HepG2 (cell line): ENCODE results near the gene POU6F1. TPM values are rescaled to one million over a fixed set of nuclear protein-coding genes. Genes with fewer than 3 reads are reported as not detected.

Source experiments
- CC2D1A ChIP-seq: sonication (generic); formaldehyde crosslinking; IDR thresholded peaks from 2 replicates; pipeline ENCODE4 v1.8.1; 2023; ENCODE audit warnings: mild to moderate bottlenecking, missing genetic modification reagents
- EED ChIP-seq: sonication (generic); formaldehyde crosslinking; IDR thresholded peaks from 2 replicates; pipeline ENCODE4 v1.5.0; 2020; ENCODE audit warnings: mild to moderate bottlenecking, missing genetic modification reagents
- MLX ChIP-seq: IDR thresholded peaks from 2 replicates; pipeline ENCODE4 v1.6.1; 2016
- NONO ChIP-seq, 2 experiments: fragments of 450-650 bp in 1 of 2; sonication (generic) in 1 of 2; formaldehyde crosslinking in 1 of 2; IDR thresholded peaks in 1 of 2; conservative IDR thresholded peaks in 1 of 2; 2 replicates each; pipeline versions ENCODE4 v1.6.1 to v1.8.0; 2017 to 2022; ENCODE audit warnings: mild to moderate bottlenecking in 1 of 2, missing genetic modification reagents in 1 of 2, moderate library complexity in 1 of 2
- PLRG1 ChIP-seq: fragments of 450-650 bp; conservative IDR thresholded peaks from 2 replicates; pipeline ENCODE4 v1.6.1; 2016
- POGZ ChIP-seq: sonication (generic); formaldehyde crosslinking; IDR thresholded peaks from 2 replicates; pipeline ENCODE4 v1.4.0; 2020; ENCODE audit warnings: mild to moderate bottlenecking, missing genetic modification reagents
- PRPF4 ChIP-seq: fragments of 200-400 bp; formaldehyde crosslinking; IDR thresholded peaks from 2 replicates; pipeline ENCODE4 v1.6.1; 2016; ENCODE audit warnings: low read length, low read depth; ENCODE audit not compliant: poor library complexity, severe bottlenecking
- ZFP36L2 ChIP-seq: sonication (generic); formaldehyde crosslinking; IDR thresholded peaks from 2 replicates; pipeline ENCODE4 v1.4.0; 2020; ENCODE audit warnings: missing genetic modification reagents
- ZNF407 ChIP-seq: sonication (generic); formaldehyde crosslinking; IDR thresholded peaks from one replicate; pipeline ENCODE4 v1.5.1; 2020; ENCODE audit warnings: mild to moderate bottlenecking, missing genetic modification reagents; ENCODE audit errors: not compliant biosample characterization
- ZNF557 ChIP-seq: sonication (generic); formaldehyde crosslinking; IDR thresholded peaks from 2 replicates; pipeline ENCODE4 v1.4.0; 2020; ENCODE audit warnings: missing genetic modification reagents
- ZNF564 ChIP-seq: sonication (generic); formaldehyde crosslinking; IDR thresholded peaks from 2 replicates; pipeline ENCODE4 v1.8.1; 2023; ENCODE audit warnings: mild to moderate bottlenecking, missing genetic modification reagents
- ZNF670 ChIP-seq: sonication (generic); formaldehyde crosslinking; IDR thresholded peaks from 2 replicates; pipeline ENCODE4 v1.8.0; 2022; ENCODE audit warnings: mild to moderate bottlenecking, missing genetic modification reagents, borderline replicate concordance
- polyA plus RNA-seq, 8 experiments: library from polyadenylated mRNA; depleted of rRNA in 3 of 8; stranded (reverse) in 7 of 8; unstranded in 1 of 8; fragments of >200 nt; fragmentation: Illumina TruSeq in 4 of 8; extraction: Trizol in 4 of 8; gene quantifications; 2 replicates each; pipeline versions ENCODE4 v1.2.1 to v1.2.3, GENCODE V29; 2011 to 2016; ENCODE audit warnings: low read depth in 4 of 8, missing spikeins in 1 of 8, mixed read lengths in 1 of 8; ENCODE audit not compliant: insufficient read depth in 1 of 8
- total RNA-seq, 5 experiments: library from RNA; depleted of rRNA; stranded (reverse); fragments of >200 nt; fragmentation: Illumina TruSeq; extraction: Trizol; gene quantifications; 2 replicates each; pipeline ENCODE4 v1.2.3, GENCODE V29; 2016; ENCODE audit warnings: low read depth in 1 of 5
- TF ChIP-seq, protein P1 (sequence below): sonication (generic); formaldehyde crosslinking; conservative IDR thresholded peaks from 2 replicates; pipeline ENCODE4 v1.4.0; 2020; ENCODE audit warnings: missing genetic modification reagents
- TF ChIP-seq, protein P2 (sequence below): sonication (generic); formaldehyde crosslinking; IDR thresholded peaks from 2 replicates; pipeline ENCODE4 v1.5.0; 2020; ENCODE audit warnings: mild to moderate bottlenecking, missing genetic modification reagents, borderline replicate concordance

The POU6F1 gene
- total and polyA plus RNA-seq, 2 of the 13 experiments (the other 11 are each of a cell fraction or from before 2014, with no cell fraction given): 0.48 to 0.51 TPM

GRCh38 chr12:51172515-51173431 lies 45.1 kb downstream of the POU6F1 start, which contains the start of gene TFCP2 (continued):
- TF ChIP-seq ZNF407 (CRISPR knock-in tag): peak; percentile 81
- TF ChIP-seq PLRG1: no peak
- TF ChIP-seq, protein P1, sequence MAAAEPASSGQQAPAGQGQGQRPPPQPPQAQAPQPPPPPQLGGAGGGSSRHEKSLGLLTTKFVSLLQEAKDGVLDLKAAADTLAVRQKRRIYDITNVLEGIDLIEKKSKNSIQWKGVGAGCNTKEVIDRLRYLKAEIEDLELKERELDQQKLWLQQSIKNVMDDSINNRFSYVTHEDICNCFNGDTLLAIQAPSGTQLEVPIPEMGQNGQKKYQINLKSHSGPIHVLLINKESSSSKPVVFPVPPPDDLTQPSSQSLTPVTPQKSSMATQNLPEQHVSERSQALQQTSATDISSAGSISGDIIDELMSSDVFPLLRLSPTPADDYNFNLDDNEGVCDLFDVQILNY: no peak
- 0 out of 2 replicates have a peak, but pooled peaks have one; percentile 41 for TF ChIP-seq CC2D1A (CRISPR knock-in tag)
- TF ChIP-seq NONO (IDR thresholded peaks at IDR 0.05): no peak
- TF ChIP-seq NONO (CRISPR knock-in tag; conservative IDR thresholded peaks at IDR 0.05): peak; percentile 70; the same call in 1 of the 2 replicates
- peak; percentile 87 for TF ChIP-seq POGZ (CRISPR knock-in tag)
- peak; percentile 85 for TF ChIP-seq ZNF670 (CRISPR knock-in tag)
- TF ChIP-seq EED (CRISPR knock-in tag): no peak; the same call in 1 of the 2 replicates
- no peak for TF ChIP-seq MLX (CRISPR knock-in tag)
- no peak for TF ChIP-seq ZFP36L2 (CRISPR knock-in tag)
- TF ChIP-seq ZNF557 (CRISPR knock-in tag): 0 out of 2 replicates have a peak, but pooled peaks have one; percentile 38
- no peak for TF ChIP-seq PRPF4
- TF ChIP-seq, protein P2, sequence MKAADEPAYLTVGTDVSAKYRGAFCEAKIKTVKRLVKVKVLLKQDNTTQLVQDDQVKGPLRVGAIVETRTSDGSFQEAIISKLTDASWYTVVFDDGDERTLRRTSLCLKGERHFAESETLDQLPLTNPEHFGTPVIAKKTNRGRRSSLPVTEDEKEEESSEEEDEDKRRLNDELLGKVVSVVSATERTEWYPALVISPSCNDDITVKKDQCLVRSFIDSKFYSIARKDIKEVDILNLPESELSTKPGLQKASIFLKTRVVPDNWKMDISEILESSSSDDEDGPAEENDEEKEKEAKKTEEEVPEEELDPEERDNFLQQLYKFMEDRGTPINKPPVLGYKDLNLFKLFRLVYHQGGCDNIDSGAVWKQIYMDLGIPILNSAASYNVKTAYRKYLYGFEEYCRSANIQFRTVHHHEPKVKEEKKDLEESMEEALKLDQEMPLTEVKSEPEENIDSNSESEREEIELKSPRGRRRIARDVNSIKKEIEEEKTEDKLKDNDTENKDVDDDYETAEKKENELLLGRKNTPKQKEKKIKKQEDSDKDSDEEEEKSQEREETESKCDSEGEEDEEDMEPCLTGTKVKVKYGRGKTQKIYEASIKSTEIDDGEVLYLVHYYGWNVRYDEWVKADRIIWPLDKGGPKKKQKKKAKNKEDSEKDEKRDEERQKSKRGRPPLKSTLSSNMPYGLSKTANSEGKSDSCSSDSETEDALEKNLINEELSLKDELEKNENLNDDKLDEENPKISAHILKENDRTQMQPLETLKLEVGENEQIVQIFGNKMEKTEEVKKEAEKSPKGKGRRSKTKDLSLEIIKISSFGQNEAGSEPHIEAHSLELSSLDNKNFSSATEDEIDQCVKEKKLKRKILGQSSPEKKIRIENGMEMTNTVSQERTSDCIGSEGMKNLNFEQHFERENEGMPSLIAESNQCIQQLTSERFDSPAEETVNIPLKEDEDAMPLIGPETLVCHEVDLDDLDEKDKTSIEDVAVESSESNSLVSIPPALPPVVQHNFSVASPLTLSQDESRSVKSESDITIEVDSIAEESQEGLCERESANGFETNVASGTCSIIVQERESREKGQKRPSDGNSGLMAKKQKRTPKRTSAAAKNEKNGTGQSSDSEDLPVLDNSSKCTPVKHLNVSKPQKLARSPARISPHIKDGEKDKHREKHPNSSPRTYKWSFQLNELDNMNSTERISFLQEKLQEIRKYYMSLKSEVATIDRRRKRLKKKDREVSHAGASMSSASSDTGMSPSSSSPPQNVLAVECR (CRISPR knock-in tag): peak; percentile 83; the same call in 1 of the 2 replicates
- TF ChIP-seq ZNF564 (CRISPR knock-in tag): no peak
